Posterior cingulate gyrus (tissue), 11 donors: ENCODE data around the gene ESYT2.

Experiments used
- DNase-seq, 10 donors: peaks; one replicate each; pipeline versions ENCODE4 v3.0.0 to v3.0.0-alpha.2; 2020 to 2021; ENCODE audit warnings: mixed read lengths in 3 of 10
- intact Hi-C: fragments of 100-400 bp; cut with DNase I; formaldehyde crosslinking; loops from one replicate; pipeline ENCODE4 v1.15.1; 2023

The ESYT2 gene

GRCh38 chr7:158777793-158778192 lies 51.5 kb downstream of the ESYT2 start:
- DNase-seq: no peak
- intact Hi-C loops: no loop called here

GRCh38 chr7:158776474-158776873 lies 52.8 kb downstream of the ESYT2 start:
- intact Hi-C loops: no loop called here
- DNase-seq: no peak

GRCh38 chr7:158774952-158775351 lies 54.4 kb downstream of the ESYT2 start:
- intact Hi-C loops: no loop called here
- no peak for DNase-seq

GRCh38 chr7:158772916-158773315 lies 56.4 kb downstream of the ESYT2 start:
- intact Hi-C loops: no loop called here
- DNase-seq: no peak

DNA sequence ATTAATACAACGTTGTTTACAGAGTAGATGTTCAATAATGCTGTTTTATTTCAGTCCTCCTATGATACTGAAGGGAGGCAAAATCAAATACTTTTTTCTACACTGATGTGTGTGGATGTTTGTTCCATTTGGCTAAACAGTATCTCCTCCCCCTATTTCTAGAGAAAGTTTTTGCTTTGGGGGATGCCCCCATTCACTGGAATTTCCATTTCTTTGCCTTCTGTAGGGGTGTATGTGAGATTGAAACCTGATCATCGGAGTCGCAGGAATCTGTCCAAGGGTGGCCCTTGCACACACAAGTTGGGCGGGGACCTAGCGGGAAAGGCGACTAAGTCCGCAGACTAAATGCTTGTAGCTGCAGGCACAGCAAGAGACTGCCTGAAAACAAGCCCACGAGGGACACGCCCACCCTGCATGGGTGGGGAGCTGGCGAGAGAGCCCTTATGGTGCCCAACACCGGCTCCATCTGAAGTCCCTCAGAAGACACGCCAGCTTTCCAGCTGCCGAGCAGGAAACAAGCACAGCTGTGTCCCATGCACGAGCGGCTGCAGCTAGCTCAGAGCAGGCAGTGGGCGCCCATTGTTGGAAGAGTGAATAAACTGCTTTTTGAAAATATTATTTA lies 58.0 kb downstream of the ESYT2 start:
- intact Hi-C loops: no loop called here

DNA sequence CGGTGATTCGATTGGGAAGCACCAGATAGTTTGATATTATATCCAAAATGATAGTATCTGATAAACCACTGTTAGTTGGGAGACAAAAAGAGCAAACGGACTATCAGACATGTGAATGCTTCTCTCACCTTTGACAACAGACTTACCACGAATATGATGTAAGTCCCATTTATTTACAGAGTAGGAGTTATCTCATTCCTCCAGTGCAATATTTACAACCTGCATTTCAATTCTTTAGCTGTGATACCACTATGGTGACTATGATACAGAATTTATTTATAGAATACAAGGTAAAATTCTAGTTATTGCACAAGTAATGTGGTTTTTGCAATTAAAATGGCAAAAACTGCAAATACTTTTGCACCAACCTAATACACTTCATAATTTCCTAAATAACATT lies 61.6 kb downstream of the ESYT2 start:
- no peak for DNase-seq
- intact Hi-C loops: no loop called here

More for the DNA sequence above, 58.0 kb downstream of the ESYT2 start:
- DNase-seq: no peak

DNA sequence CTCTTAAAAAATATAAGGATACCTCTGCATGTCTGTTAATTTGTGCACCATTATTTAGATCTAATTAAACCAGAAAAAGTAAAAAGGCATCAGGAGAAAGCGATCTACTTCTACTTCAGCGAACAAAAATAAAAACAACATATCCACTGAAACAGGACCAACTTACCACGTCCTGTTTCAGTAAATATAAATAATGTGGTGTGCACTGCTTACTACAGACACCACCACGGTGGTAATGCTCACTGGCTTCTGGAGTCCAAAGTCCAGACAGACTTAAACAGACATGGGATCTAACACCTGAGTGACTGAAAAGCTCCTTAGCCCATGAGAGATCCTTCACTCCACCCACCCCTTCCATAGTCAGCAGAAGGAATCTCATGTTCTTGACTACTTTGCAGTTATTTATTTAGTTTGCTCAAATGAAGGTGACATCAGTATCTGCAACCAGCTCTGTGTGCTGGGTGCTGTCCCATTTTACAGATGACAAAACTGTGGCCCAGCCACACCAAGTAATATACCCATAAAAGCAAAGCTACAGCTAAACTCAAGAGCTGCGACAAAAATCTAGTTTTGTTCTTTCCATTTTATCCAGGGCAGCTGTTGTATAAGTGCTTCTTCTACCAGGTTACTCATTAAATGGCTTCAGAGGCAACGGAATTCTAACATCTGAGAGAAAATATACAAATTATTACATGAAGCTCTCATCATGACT lies 62.6 kb downstream of the ESYT2 start:
- intact Hi-C loops: no loop called here

GRCh38 chr7:158765020-158765419 lies 64.3 kb downstream of the ESYT2 start:
- no peak for DNase-seq
- intact Hi-C loops: no loop called here

More for the DNA sequence above, 62.6 kb downstream of the ESYT2 start:
- DNase-seq: no peak

- intact Hi-C loops: no loop called here
- no peak for DNase-seq
These were observed 65.8 kb downstream of the ESYT2 start for GRCh38 chr7:158763454-158764033.

GRCh38 chr7:158761945-158762344 lies 67.4 kb downstream of the ESYT2 start:
- no peak for DNase-seq
- intact Hi-C loops: no loop called here

- intact Hi-C loops: no loop called here
- DNase-seq: no peak
These were observed 68.4 kb downstream of the ESYT2 start for GRCh38 chr7:158760936-158761335.

- intact Hi-C loops: no loop called here
- no peak for DNase-seq
These were observed 68.9 kb downstream of the ESYT2 start for GRCh38 chr7:158760445-158760764.

- DNase-seq: no peak
- intact Hi-C loops: no loop called here
These were observed 69.4 kb downstream of the ESYT2 start for GRCh38 chr7:158759749-158760444.

DNA sequence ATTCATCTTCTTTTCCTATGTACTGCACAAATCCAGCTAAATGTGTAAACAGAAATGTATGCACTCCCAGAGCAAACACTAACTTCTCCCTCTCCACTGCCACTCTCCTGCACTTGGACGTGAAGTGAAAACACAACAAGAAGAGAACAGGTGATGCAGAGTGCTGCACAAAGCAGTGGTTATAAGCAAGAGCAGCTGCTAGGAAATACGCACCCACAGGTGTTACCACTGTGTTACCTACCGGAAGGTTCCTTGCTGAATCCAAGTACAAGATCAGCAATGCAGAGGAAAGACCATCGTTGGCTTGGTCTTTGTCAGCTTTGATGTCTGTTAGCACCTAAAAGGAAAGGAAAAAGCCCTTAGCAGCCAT lies 70.1 kb downstream of the ESYT2 start:
- intact Hi-C loops: no loop called here
- DNase-seq: no peak

DNA sequence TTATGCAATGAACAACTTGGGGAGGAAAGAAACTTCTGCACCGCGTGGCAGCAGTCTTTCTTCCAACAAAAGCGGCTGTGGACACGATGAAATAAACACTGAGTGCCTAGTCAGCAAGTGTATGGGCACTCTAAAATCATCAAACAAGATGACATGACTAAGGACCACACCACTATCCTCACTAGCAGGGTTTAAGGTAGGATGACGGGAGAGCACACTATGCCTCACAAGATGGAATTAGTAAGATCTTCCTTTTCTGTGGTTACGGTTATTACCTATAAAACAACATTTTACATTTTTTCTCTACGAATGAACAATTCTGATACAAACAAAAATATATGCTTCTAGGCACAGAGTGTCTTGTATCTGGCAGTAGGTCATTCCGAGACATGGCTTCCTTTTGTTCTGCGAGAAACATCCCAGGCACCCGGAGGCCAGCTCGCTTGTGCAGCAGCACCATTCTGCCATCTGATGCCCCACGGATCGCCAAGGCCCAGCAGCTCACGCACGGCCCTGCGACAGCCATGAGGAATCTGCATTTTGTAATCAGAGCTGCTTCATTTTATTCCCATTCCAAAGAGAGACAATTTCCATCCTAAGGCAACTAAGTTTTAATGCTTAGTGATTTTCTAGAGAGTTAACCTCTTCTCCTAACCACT lies 70.6 kb downstream of the ESYT2 start:
- intact Hi-C loops: no loop called here
- DNase-seq: no peak

- intact Hi-C loops: no loop called here
- DNase-seq: no peak
These were observed 71.8 kb downstream of the ESYT2 start for GRCh38 chr7:158757404-158757989.

DNA sequence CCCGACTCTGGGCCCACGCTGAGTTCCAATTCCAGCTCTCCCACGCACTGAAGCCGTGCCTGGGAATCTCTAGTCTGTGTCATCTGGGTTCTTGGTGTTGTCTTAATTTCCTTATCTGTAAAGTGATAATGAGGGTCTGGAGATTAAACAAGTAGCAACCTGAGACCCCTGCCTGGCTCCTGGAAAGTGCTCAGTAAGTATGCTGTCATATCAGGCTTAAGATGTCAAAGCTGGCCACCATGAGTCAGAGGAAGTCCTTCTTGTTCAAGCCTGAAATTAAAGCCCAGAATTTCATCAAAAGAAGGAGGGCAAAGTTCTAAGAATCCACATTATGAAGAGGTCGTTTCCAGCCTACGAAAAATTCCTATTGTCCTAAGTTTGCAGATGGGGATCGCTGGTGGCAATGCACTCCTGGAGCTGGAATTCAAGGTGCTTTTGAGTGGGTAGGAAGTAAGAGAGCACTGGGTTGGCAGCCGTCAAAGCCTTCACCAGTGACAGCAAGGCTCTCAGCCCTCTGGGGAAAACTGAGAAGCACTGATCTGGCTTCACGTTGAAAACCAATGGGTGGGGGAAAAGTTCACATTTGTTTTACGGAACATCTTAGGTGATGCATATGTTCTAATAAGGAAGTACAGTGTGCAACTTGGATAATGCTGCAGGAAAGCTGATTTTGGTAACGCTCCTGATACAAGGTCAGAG lies 74.4 kb downstream of the ESYT2 start:
- intact Hi-C loops: no loop called here
- DNase-seq: no peak

DNA sequence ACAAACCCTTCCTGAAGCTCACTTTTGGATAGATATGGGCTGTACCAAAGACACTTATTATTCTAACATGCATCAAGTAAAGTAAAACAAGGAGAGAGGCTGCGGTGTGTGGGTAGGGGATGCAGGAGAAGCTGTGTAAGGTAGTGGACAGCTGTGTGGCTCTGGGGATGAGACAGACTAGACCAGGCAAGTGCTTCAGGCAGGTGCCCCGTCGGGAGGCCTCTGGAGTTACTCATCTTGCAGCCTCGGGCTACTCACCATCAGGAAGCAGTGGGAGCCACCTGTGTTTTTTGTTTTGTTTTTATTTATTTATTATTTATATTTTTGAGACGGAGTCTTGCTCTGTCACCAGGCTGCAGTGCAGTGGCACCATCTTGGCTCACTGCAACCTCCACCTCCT lies 75.4 kb downstream of the ESYT2 start:
- DNase-seq: no peak
- intact Hi-C loops: no loop called here

DNA sequence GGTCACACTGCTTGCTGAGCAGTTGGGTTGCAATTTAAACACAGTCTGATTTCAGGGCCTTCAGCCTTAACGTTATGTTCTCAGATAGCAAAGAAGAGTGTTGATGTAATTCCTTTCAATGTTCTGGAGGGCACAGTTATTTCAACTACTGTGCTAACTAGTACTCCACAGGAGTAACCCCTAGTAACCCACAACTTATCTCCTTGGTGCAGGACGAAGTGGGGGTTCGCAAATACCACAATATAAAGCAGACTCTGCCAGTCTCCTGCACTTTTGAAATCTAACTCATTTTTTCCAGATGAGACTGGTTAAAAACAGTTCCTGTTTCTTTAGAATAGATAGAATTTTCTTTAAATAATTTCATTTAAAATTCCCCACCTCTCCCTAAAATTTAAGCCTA lies 77.6 kb downstream of the ESYT2 start:
- DNase-seq: no peak
- intact Hi-C loops: no loop called here

- no peak for DNase-seq
- intact Hi-C loops: no loop called here
These were observed 78.1 kb downstream of the ESYT2 start for GRCh38 chr7:158751199-158751598.
